Stimulated activated CD8-positive, alpha-beta memory T cell treated with anti-CD3 and anti-CD28 coated beads, Interleukin-12 subunit alpha, Interleukin-12 subunit beta, amount 100 ng/mL, for 1 hour (primary cell): ENCODE data around the gene MT1E.
"Not testable (repeated sequence)": the region's sequence is repeated elsewhere in the genome, so short reads cannot be mapped to it uniquely, and the experiment has no call there.

Source experiments
- DNase-seq: peaks from one replicate; pipeline ENCODE4 v3.0.0-alpha.2; 2020; ENCODE audit warnings: low read depth

The MT1E gene

GRCh38 chr16:56625140-56625942 is at the start of gene MT1E:
MT1E (plus strand) TSS chr16:56625781; CDS start chr16:56625852, 71 bp downstream.
- no peak for DNase-seq

GRCh38 chr16:56576585-56577299 is 48.8 kb upstream of the MT1E start:
- DNase-seq = peak; percentile 79

- DNase-seq = no peak
These were observed 48.3 kb upstream of the MT1E start for GRCh38 chr16:56577300-56577625.

- DNase-seq = no peak
These were observed 45.1 kb upstream of the MT1E start for GRCh38 chr16:56580391-56581048.

- DNase-seq = not testable (repeated sequence)
These were observed 42.7 kb upstream of the MT1E start for GRCh38 chr16:56582911-56583310.

- no peak for DNase-seq
These were observed 42.0 kb upstream of the MT1E start for GRCh38 chr16:56583351-56584168.

- DNase-seq = no peak
These were observed 41.3 kb upstream of the MT1E start for GRCh38 chr16:56584276-56584675.

- no peak for DNase-seq
These were observed 36.8 kb upstream of the MT1E start for GRCh38 chr16:56588781-56589140.

GRCh38 chr16:56589141-56590039 is 36.2 kb upstream of the MT1E start, which contains the start of gene MT3:
MT3 (plus strand) TSS chr16:56589528; CDS start chr16:56589591, 63 bp downstream.
- DNase-seq = no peak

- no peak for DNase-seq
These were observed 34.1 kb upstream of the MT1E start for GRCh38 chr16:56591377-56592060.

GRCh38 chr16:56593573-56594291 is 31.8 kb upstream of the MT1E start:
- DNase-seq = no peak

- no peak for DNase-seq
These were observed 31.3 kb upstream of the MT1E start for GRCh38 chr16:56594292-56594619.

- no peak for DNase-seq
These were observed 25.1 kb upstream of the MT1E start for GRCh38 chr16:56600398-56600999.

GRCh38 chr16:56601325-56601724 is 24.3 kb upstream of the MT1E start:
- DNase-seq = no peak

GRCh38 chr16:56603589-56603988 is 22.0 kb upstream of the MT1E start:
- no peak for DNase-seq

- no peak for DNase-seq
These were observed 20.6 kb upstream of the MT1E start for GRCh38 chr16:56604966-56605365.

- no peak for DNase-seq
These were observed 20.1 kb upstream of the MT1E start for GRCh38 chr16:56605475-56605874.

- no peak for DNase-seq
These were observed 19.5 kb upstream of the MT1E start for GRCh38 chr16:56606071-56606475.

- DNase-seq = no peak
These were observed 19.0 kb upstream of the MT1E start for GRCh38 chr16:56606476-56607108.
